ENCODE measurements around the gene MAPKAP1.
A peak's percentile ranks its signal among the peaks of the same experiment; 100 is the strongest.

Gene MAPKAP1

GRCh38 chr9:125485471-125486151 is 221.4 kb downstream of the MAPKAP1 start:
- no peak overlapping the region for H3K27ac ChIP-seq (ENCODE audit: poor library complexity, severe bottlenecking)
- TF ChIP-seq, protein P1, sequence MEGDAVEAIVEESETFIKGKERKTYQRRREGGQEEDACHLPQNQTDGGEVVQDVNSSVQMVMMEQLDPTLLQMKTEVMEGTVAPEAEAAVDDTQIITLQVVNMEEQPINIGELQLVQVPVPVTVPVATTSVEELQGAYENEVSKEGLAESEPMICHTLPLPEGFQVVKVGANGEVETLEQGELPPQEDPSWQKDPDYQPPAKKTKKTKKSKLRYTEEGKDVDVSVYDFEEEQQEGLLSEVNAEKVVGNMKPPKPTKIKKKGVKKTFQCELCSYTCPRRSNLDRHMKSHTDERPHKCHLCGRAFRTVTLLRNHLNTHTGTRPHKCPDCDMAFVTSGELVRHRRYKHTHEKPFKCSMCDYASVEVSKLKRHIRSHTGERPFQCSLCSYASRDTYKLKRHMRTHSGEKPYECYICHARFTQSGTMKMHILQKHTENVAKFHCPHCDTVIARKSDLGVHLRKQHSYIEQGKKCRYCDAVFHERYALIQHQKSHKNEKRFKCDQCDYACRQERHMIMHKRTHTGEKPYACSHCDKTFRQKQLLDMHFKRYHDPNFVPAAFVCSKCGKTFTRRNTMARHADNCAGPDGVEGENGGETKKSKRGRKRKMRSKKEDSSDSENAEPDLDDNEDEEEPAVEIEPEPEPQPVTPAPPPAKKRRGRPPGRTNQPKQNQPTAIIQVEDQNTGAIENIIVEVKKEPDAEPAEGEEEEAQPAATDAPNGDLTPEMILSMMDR (IDR thresholded peaks at IDR 0.05; ENCODE audit: poor library complexity, severe bottlenecking) = no peak
- H3K4me3 ChIP-seq (ENCODE audit: severe bottlenecking) = no peak overlapping the region
- H3K4me1 ChIP-seq (ENCODE audit: insufficient read depth, poor library complexity, severe bottlenecking) = no peaks in the 10 kb centered on the region
- no peaks in the 10 kb centered on the region for H3K36me3 ChIP-seq (ENCODE audit: low read depth)
- no peak for DNase-seq (ENCODE audit: low spot score)
- H3K9me3 ChIP-seq (ENCODE audit: severe bottlenecking) = no peaks in the 10 kb centered on the region
- H3K27me3 ChIP-seq (ENCODE audit: insufficient read depth, poor library complexity, severe bottlenecking) = no peaks in the 10 kb centered on the region
- no peak for ATAC-seq (ENCODE audit: low read depth)

GRCh38 chr9:125484350-125485282 is 222.4 kb downstream of the MAPKAP1 start:
- no peaks in the 10 kb centered on the region for H3K4me1 ChIP-seq (ENCODE audit: insufficient read depth, poor library complexity, severe bottlenecking)
- H3K27ac ChIP-seq (ENCODE audit: poor library complexity, severe bottlenecking) = no peak overlapping the region
- H3K4me3 ChIP-seq (ENCODE audit: severe bottlenecking) = no peak overlapping the region
- no peak for DNase-seq (ENCODE audit: low spot score)
- 0 out of 3 replicates have a peak, but pooled peaks have one; percentile 36 for ATAC-seq (ENCODE audit: low read depth)
- H3K27me3 ChIP-seq (ENCODE audit: insufficient read depth, poor library complexity, severe bottlenecking) = no peaks in the 10 kb centered on the region
- peaks cover 6% of the 10 kb centered on the region for H3K36me3 ChIP-seq (ENCODE audit: low read depth)
- TF ChIP-seq, protein P1 (IDR thresholded peaks at IDR 0.05; ENCODE audit: poor library complexity, severe bottlenecking) = no peak
- H3K9me3 ChIP-seq (ENCODE audit: severe bottlenecking) = no peaks in the 10 kb centered on the region

DNA sequence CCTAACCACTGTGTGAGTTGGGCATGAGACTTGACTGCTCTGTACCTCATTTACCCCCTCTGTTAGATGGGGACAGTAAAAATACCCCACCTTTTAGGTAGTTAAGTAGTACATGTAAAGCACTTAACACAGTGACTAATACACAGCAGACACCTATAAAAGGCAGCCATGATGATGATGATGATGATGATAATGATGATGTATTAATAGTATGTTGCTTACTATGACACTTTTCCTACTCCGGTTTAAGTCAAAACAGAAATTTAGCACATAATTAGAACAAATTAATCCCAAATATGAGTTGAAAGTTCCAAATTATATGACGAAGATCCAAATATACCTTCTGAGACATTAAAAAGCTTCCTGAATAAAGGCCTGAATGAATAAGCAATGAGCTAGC is 223.3 kb downstream of the MAPKAP1 start:
- Histone ChIP-seq H3K4me1 (ENCODE audit: insufficient read depth, poor library complexity, severe bottlenecking) (no peaks in the 10 kb centered on the region), H3K9me3 (ENCODE audit: severe bottlenecking) (no peaks in the 10 kb centered on the region), H3K27me3 (ENCODE audit: insufficient read depth, poor library complexity, severe bottlenecking) (no peaks in the 10 kb centered on the region), H3K27ac (ENCODE audit: poor library complexity, severe bottlenecking) (no peak overlapping the region), H3K36me3 (ENCODE audit: low read depth) (peaks cover 6% of the 10 kb centered on the region), H3K4me3 (ENCODE audit: severe bottlenecking) (no peak overlapping the region)
- no peak for ATAC-seq (ENCODE audit: low read depth)
- DNase-seq (ENCODE audit: low spot score) = no peak
- TF ChIP-seq, protein P1 (IDR thresholded peaks at IDR 0.05; ENCODE audit: poor library complexity, severe bottlenecking) = no peak

- Histone ChIP-seq H3K9me3 (ENCODE audit: severe bottlenecking) (no peaks in the 10 kb centered on the region), H3K27ac (ENCODE audit: poor library complexity, severe bottlenecking) (no peak overlapping the region), H3K4me1 (ENCODE audit: insufficient read depth, poor library complexity, severe bottlenecking) (no peaks in the 10 kb centered on the region), H3K4me3 (ENCODE audit: severe bottlenecking) (no peak overlapping the region), H3K36me3 (ENCODE audit: low read depth) (peaks cover 6% of the 10 kb centered on the region), H3K27me3 (ENCODE audit: insufficient read depth, poor library complexity, severe bottlenecking) (no peaks in the 10 kb centered on the region)
- no peak for DNase-seq (ENCODE audit: low spot score)
- no peak for ATAC-seq (ENCODE audit: low read depth)
- TF ChIP-seq, protein P1 (IDR thresholded peaks at IDR 0.05; ENCODE audit: poor library complexity, severe bottlenecking) = no peak
Measured at GRCh38 chr9:125479846-125480615, 227.0 kb downstream of the MAPKAP1 start.
